ENCODE results near the gene KIF6.

Gene KIF6

GRCh38 chr6:39760226-39760952 is 35.2 kb upstream of the KIF6 start:
- TF ChIP-seq, protein P1, sequence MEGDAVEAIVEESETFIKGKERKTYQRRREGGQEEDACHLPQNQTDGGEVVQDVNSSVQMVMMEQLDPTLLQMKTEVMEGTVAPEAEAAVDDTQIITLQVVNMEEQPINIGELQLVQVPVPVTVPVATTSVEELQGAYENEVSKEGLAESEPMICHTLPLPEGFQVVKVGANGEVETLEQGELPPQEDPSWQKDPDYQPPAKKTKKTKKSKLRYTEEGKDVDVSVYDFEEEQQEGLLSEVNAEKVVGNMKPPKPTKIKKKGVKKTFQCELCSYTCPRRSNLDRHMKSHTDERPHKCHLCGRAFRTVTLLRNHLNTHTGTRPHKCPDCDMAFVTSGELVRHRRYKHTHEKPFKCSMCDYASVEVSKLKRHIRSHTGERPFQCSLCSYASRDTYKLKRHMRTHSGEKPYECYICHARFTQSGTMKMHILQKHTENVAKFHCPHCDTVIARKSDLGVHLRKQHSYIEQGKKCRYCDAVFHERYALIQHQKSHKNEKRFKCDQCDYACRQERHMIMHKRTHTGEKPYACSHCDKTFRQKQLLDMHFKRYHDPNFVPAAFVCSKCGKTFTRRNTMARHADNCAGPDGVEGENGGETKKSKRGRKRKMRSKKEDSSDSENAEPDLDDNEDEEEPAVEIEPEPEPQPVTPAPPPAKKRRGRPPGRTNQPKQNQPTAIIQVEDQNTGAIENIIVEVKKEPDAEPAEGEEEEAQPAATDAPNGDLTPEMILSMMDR (IDR thresholded peaks at IDR 0.05; ENCODE audit: insufficient read depth, low read depth, low read length, missing control alignments), result no peak
- H3K4me3 ChIP-seq (ENCODE audit: low read depth, low read length), result no peak overlapping the region

GRCh38 chr6:39758905-39759605 is 33.8 kb upstream of the KIF6 start:
- H3K4me3 ChIP-seq (ENCODE audit: low read depth, low read length), result no peak overlapping the region
- TF ChIP-seq, protein P1 (IDR thresholded peaks at IDR 0.05; ENCODE audit: insufficient read depth, low read depth, low read length, missing control alignments), result no peak
- no peak for DNase-seq (ENCODE audit: low read depth)

More at GRCh38 chr6:39760226-39760952, 35.2 kb upstream of the KIF6 start:
- no peak for DNase-seq (ENCODE audit: low read depth)

- TF ChIP-seq, protein P1 (IDR thresholded peaks at IDR 0.05; ENCODE audit: insufficient read depth, low read depth, low read length, missing control alignments), result no peak
- H3K4me3 ChIP-seq (ENCODE audit: low read depth, low read length), result no peak overlapping the region
- no peak for DNase-seq (ENCODE audit: low read depth)
These were observed 31.4 kb upstream of the KIF6 start for GRCh38 chr6:39756582-39756981.

- TF ChIP-seq, protein P1 (IDR thresholded peaks at IDR 0.05; ENCODE audit: insufficient read depth, low read depth, low read length, missing control alignments), result no peak
- DNase-seq (ENCODE audit: low read depth), result no peak
- no peak overlapping the region for H3K4me3 ChIP-seq (ENCODE audit: low read depth, low read length)
These were observed 30.0 kb upstream of the KIF6 start for GRCh38 chr6:39755231-39755630.

DNA sequence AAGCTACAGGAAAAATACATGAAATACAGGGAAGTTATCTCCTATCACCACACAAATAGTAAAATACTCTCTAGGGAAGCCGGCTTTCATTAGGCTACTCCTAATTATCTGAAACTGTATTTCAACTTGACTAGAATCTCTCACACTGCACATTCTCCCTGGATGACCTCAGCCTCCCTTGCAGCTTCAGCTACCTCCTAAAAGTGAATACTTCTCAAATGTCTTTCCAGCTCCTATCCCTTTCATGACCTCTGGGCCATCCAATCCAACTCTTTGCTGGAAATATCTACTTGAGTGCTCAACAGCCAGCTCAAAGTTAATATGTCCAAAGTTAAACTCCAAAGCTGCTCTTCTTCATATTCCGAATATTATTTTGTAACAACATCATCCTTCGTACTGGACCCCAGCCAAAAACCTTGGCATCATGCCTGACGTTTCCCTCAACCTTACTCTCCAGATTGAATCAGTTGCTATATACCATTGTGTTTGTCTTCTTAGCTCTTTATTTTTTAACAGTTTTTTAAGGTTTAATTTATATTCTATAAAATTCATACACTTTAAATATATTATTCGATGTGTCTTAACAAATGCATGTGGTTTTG is 29.4 kb upstream of the KIF6 start:
- TF ChIP-seq, protein P1 (IDR thresholded peaks at IDR 0.05; ENCODE audit: insufficient read depth, low read depth, low read length, missing control alignments), result no peak
- H3K4me3 ChIP-seq (ENCODE audit: low read depth, low read length), result no peak overlapping the region
- DNase-seq (ENCODE audit: low read depth), result no peak

DNA sequence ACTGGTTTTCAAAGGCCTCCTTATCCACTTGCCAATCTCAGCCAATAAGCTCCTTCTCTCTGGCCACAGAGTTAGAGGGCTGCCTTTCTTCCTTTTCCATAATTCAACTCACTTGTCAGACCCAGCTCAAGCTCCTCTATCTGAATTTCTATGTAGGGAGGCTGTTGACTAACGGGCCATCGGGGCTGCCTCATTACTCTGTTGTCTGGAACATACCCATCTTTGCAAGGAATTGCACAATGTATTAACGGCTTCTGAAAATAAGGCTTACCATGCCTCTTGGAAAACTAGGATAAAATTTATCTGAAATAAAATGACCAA is 28.5 kb upstream of the KIF6 start:
- TF ChIP-seq, protein P1 (IDR thresholded peaks at IDR 0.05; ENCODE audit: insufficient read depth, low read depth, low read length, missing control alignments), result no peak
- H3K4me3 ChIP-seq (ENCODE audit: low read depth, low read length), result no peak overlapping the region
- no peak for DNase-seq (ENCODE audit: low read depth)
